GM12874 (cell line): ENCODE data around the gene EYS.

Experiments
- CTCF ChIP-seq: IDR thresholded peaks from 2 replicates; pipeline ENCODE4 v1.5.1; 2011; ENCODE audit warnings: low read depth, mild to moderate bottlenecking, control low read depth, low read length, moderate library complexity; ENCODE audit not compliant: insufficient read depth

EYS gene

GRCh38 chr6:65350530-65350929 lies 356.5 kb downstream of the EYS start:
- no peak for TF ChIP-seq CTCF

- no peak for TF ChIP-seq CTCF
Measured at GRCh38 chr6:65299236-65299635, 407.8 kb downstream of the EYS start.

- TF ChIP-seq CTCF: no peak
Measured at GRCh38 chr6:65295812-65296211, 411.2 kb downstream of the EYS start.

- no peak for TF ChIP-seq CTCF
Measured at GRCh38 chr6:65289491-65289890, 417.5 kb downstream of the EYS start.

GRCh38 chr6:65285275-65285674 lies 421.8 kb downstream of the EYS start:
- TF ChIP-seq CTCF: no peak

- TF ChIP-seq CTCF: no peak
Measured at GRCh38 chr6:65280060-65280459, 427.0 kb downstream of the EYS start.

GRCh38 chr6:65262241-65262640 lies 444.8 kb downstream of the EYS start:
- no peak for TF ChIP-seq CTCF

- no peak for TF ChIP-seq CTCF
Measured at GRCh38 chr6:65259982-65260381, 447.0 kb downstream of the EYS start.
